ENCODE data around the gene SIRT7.

- no peak for TF ChIP-seq CTCF (conservative IDR thresholded peaks at IDR 0.05 in 1 of 2, IDR thresholded peaks at IDR 0.05 in 1 of 2; ENCODE audit: extremely low read depth in 1 of 2, insufficient read depth in 1 of 2, low read depth in 1 of 2, low read length in 2 of 2)
- no peak for TF ChIP-seq EZH2 (IDR thresholded peaks at IDR 0.05; ENCODE audit: borderline replicate concordance, low read length)
These were observed 7.1 kb downstream of the SIRT7 start for GRCh38 chr17:81910840-81911276.

Measured in mammary epithelial cell (primary cell).